WERI-Rb-1 (cell line): ENCODE measurements around the gene RAB19.

Source experiments
- DNase-seq: peaks from one replicate; pipeline ENCODE4 v3.0.0-alpha.2; 2020
- H3K27ac ChIP-seq: fragments of 250-450 bp; sonication (Bioruptor Pico); 2 replicates; pipeline ENCODE4 v1.5.1; 2020; ENCODE audit warnings: mild to moderate bottlenecking, moderate library complexity
- H3K27me3 ChIP-seq: fragments of 250-450 bp; sonication (Bioruptor Pico); 2 replicates; pipeline ENCODE4 v1.5.1; 2021; ENCODE audit warnings: mild to moderate bottlenecking, low read depth, moderate library complexity; ENCODE audit not compliant: insufficient read depth, severe bottlenecking
- H3K36me3 ChIP-seq: fragments of 250-450 bp; sonication (Bioruptor Pico); 2 replicates; pipeline ENCODE4 v1.5.1; 2020; ENCODE audit warnings: mild to moderate bottlenecking, moderate library complexity
- H3K4me3 ChIP-seq: 2 replicates; pipeline ENCODE4 v1.5.1; 2011; ENCODE audit warnings: low read depth, mild to moderate bottlenecking, control low read depth, low read length
- H3K9me3 ChIP-seq: fragments of 250-450 bp; sonication (Bioruptor Pico); 2 replicates; pipeline ENCODE4 v1.5.1; 2021; ENCODE audit warnings: mild to moderate bottlenecking, moderate library complexity; ENCODE audit not compliant: severe bottlenecking
- TF ChIP-seq, protein P1 (sequence below): IDR thresholded peaks from 2 replicates; pipeline ENCODE4 v1.5.1; 2011; ENCODE audit warnings: low read depth, mild to moderate bottlenecking, control low read depth, inconsistent platforms, low read length

The RAB19 gene, protein sequence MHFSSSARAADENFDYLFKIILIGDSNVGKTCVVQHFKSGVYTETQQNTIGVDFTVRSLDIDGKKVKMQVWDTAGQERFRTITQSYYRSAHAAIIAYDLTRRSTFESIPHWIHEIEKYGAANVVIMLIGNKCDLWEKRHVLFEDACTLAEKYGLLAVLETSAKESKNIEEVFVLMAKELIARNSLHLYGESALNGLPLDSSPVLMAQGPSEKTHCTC

GRCh38 chr7:140403878-140404564 is at the start of gene RAB19:
RAB19 (plus strand) TSS chr7:140404058; CDS start chr7:140407647, 3,589 bp downstream.
- H3K9me3 ChIP-seq: no peaks in the 10 kb centered on the region
- no peak within 1 kb of the TSS for H3K27ac ChIP-seq
- no peak for DNase-seq
- no peaks in the 10 kb centered on the region for H3K36me3 ChIP-seq
- H3K27me3 ChIP-seq: no peaks in the 10 kb centered on the region
- TF ChIP-seq, protein P1, sequence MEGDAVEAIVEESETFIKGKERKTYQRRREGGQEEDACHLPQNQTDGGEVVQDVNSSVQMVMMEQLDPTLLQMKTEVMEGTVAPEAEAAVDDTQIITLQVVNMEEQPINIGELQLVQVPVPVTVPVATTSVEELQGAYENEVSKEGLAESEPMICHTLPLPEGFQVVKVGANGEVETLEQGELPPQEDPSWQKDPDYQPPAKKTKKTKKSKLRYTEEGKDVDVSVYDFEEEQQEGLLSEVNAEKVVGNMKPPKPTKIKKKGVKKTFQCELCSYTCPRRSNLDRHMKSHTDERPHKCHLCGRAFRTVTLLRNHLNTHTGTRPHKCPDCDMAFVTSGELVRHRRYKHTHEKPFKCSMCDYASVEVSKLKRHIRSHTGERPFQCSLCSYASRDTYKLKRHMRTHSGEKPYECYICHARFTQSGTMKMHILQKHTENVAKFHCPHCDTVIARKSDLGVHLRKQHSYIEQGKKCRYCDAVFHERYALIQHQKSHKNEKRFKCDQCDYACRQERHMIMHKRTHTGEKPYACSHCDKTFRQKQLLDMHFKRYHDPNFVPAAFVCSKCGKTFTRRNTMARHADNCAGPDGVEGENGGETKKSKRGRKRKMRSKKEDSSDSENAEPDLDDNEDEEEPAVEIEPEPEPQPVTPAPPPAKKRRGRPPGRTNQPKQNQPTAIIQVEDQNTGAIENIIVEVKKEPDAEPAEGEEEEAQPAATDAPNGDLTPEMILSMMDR: no peak
- H3K4me3 ChIP-seq: no peak within 1 kb of the TSS

DNA sequence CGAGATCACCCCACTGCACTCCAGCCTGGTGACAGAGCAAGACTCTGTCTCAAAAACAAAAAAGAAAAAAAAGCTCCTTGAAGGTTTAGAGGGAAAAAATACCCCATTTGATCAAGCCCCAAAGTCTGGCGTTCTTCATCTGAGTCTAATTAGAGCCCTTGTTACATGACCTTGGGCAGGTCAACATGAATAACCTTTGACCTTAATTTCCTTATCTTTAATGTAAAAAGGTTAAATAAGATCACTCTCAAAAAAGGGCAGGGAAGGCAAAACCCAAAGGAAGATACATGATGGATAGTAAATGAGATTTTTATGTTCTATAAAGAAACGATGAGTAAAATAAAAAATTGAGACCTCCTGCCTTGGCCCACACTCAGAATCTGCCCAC is 45.8 kb upstream of the RAB19 start:
- H3K27ac ChIP-seq: no peak overlapping the region
- DNase-seq: no peak
- TF ChIP-seq, protein P1: no peak
- H3K36me3 ChIP-seq: peaks cover 28% of the 10 kb centered on the region
- no peak overlapping the region for H3K4me3 ChIP-seq
- no peaks in the 10 kb centered on the region for H3K27me3 ChIP-seq
- no peaks in the 10 kb centered on the region for H3K9me3 ChIP-seq

GRCh38 chr7:140358412-140359051 is 45.3 kb upstream of the RAB19 start:
- no peaks in the 10 kb centered on the region for H3K27me3 ChIP-seq
- H3K36me3 ChIP-seq: peaks cover 26% of the 10 kb centered on the region
- H3K27ac ChIP-seq: no peak overlapping the region
- H3K4me3 ChIP-seq: no peak overlapping the region
- no peak for DNase-seq
- no peaks in the 10 kb centered on the region for H3K9me3 ChIP-seq
- TF ChIP-seq, protein P1: no peak

- Histone ChIP-seq H3K36me3 (peaks cover 12% of the 10 kb centered on the region), H3K9me3 (no peaks in the 10 kb centered on the region), H3K27me3 (no peaks in the 10 kb centered on the region), H3K27ac (no peak overlapping the region), H3K4me3 (no peak overlapping the region)
- DNase-seq: no peak
- TF ChIP-seq, protein P1: no peak
These were observed 43.1 kb upstream of the RAB19 start for GRCh38 chr7:140360697-140361229.

- Histone ChIP-seq H3K9me3 (no peaks in the 10 kb centered on the region), H3K27me3 (no peaks in the 10 kb centered on the region), H3K27ac (peak overlapping the region; percentile 79), H3K36me3 (peaks cover 19% of the 10 kb centered on the region), H3K4me3 (no peak overlapping the region)
- TF ChIP-seq, protein P1: no peak
- peak; percentile 16 for DNase-seq
These were observed 39.0 kb upstream of the RAB19 start for GRCh38 chr7:140364819-140365218.
